NT2/D1 (cell line): Measurements from ENCODE around the gene FPR2.

Source experiments
- YY1 ChIP-seq: IDR thresholded peaks from 2 replicates; pipeline ENCODE4 v1.6.1; 2011; ENCODE audit not compliant: insufficient read length, insufficient read depth
- ZNF274 ChIP-seq: IDR thresholded peaks from 2 replicates; pipeline ENCODE4 v1.6.1; 2011; ENCODE audit warnings: mild to moderate bottlenecking, low read depth, low read length

GRCh38 chr19:51794885-51795490, 34.0 kb downstream of the FPR2 start, which contains the start of gene FPR3:
- TF ChIP-seq ZNF274: no peak
- TF ChIP-seq YY1: no peak
